T-helper 1 cell treated with Interleukin-12 subunit alpha and Interleukin-12 subunit beta and Interleukin-4 antibody, amounts not matched to agents 30 ng/mL and 1 ng/mL, for 36 hours (primary cell): Measurements from ENCODE around the gene SLC66A2. TPM values are rescaled to one million over a fixed set of nuclear protein-coding genes. Genes with fewer than 3 reads are reported as not detected.

ENCODE experiments used
- intact Hi-C: fragments of 100-400 bp; cut with micrococcal nuclease; formaldehyde crosslinking; loops from one replicate; pipeline ENCODE4 v1.15.1; 2024
- total RNA-seq: library from RNA; stranded (reverse); gene quantifications from 2 replicates; pipeline ENCODE4 v1.2.3, GENCODE V29; 2022

Gene SLC66A2
- total RNA-seq, 1 donor from 2014 or later, result 41.1 TPM

DNA sequence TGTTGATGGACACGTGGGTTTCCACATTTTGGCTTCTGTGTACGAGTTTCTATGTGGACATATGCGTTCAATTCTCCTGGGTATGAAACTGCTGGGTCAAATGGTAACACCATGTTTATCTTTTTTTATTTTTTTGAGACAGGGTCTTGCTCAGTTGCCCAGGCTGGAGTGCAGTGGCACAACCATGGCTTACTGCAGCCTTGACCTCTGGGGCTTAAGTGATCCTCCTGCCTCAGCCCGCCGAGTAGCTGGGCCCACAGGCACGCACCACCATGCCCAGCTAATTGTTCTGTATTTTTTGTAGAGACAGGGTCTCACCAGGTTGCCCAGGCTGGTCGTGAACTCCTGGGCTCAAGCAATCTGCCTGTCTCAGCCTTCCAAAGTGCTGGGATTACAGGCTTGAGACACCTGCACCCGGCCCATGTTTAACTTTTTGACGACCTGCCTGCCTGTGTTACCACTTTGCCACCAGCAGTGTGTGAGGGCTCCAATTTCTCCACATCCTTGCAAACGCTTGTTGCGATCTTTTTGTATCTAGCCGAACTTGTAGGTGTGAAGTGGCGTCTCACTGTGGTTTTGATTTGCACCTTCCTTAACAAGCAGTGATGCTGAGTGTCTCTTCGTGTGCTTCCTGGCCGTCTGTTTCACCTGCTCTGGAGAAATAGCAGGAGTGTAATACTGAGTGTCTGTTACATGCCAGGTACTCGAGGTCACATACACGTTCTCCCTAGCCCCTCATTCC is 19.9 kb upstream of the SLC66A2 start:
- intact Hi-C loops, result no loop called here

DNA sequence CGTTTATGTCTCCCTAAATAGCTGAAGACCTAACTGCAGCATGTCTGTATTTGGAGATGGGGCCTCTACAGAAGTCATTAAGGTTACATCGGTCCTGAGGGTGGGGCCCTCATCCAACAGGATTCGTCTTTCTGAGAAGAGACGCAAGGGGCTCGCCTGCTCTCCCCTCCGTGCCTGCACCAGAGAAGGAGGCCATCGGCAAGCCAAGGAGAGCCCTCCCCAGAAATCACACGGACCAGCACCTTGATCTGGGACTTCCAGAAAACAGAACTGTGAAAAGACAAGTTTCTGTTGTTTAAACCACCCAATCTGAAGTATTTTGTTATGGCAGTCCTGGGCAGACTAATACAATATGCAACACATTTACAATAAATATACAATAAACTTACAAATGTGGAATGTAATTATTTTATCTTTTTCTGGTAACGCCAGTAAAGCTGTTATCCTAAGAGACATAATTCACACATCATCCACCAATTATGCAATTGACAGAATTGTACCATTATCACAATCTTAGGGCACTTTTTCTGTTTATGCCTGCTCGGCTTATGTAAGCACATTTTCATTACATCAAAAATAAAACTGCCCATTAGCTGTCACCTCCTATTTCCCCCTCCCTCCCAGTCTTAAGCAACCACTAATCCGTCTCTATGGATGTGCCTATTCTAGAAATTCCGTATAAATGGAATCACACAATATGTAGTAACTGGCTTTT is 19.1 kb upstream of the SLC66A2 start:
- intact Hi-C loops, result no loop called here

DNA sequence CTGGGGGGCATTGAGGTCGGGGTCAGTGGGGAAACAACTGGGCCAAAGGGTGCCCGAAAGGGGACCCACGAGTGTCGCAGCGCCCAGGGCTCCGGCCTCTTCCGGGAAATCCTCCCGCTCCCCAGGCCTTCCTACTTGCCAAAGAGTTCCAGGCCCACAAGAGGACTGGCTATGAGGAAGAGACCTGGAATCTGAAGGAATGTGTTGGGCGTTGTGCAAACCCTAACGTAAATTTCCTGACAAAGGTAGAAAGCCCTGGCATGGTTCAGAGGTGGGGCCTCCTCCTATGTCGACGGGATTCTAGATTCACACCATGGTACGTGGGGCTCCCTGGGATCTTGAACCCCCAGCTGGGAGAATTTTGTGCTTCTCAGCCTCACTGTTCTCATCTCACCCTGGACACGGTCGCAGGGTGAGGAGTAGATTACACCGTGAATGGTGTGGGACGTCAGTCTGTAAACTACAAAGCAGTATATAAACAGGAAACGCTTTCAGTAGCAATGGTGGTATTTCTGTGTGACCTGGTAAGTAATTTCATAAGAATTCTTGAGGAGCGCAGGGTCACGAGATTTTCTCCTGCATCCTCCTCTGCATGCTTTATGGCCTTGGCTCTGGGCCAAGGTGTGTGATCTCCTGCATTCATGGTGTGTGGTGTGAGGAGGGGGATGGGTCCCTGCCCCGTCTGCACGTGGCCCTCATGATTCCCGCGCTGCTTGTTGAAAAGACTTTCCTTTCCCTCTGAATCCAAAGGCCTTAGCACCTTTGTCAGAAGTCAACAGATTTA is 13.9 kb upstream of the SLC66A2 start:
- intact Hi-C loops, result loop anchor here (1.0 kb wide), 1 partner anchor 23 kb away; the partner anchor contains the start of gene TXNL4A

DNA sequence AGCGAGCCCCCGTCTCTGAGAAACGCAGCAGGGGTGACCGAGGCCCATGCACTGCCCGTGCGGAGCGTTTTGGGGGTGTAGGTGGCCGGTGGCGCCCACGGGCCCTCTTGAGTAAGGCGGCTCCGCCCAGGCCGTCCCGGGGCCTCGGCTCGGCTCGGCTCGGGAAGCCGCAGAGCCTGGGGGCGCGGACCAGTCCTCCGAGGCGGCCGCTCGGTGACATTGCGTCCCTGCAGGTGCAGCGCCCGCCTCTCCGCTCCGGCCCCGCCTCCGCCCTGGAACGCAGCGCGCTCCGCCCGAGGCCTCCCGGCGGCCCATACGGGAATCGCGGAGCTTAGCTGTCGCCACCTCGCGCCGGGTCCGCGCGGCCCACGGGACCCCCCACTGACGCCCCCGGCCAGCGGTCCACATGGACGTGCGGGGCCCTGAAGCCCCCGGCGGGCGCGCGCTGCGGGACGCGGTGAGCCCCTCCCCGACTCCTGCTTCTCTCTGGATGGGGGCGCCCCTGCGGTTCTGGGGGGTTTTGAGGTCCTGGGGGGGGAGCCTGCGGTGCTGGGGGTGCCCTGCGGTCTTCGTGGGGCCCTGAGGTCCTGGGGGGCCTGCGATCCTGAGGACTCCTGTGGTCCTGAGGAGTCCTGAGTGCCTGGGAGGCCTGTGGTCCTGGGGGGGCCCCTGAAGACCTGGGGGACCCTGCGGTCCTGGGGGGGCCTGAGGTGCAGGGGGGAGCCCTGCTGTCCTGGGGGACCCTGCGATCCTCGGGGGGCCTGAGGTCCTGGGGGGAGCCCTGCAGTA is 13.1 kb upstream of the SLC66A2 start, which contains the start of gene HSBP1L1:
TSS of gene HSBP1L1 (plus strand) at position 314 of the 789 bp plus-strand sequence. CDS start at position 407, 93 bp downstream.
- intact Hi-C loops, result loop anchor here (1.0 kb wide), 4 partner anchors 13 to 285 kb away; partner anchors contain the start of genes CTDP1, RBFA, SLC66A2 and TXNL4A

DNA sequence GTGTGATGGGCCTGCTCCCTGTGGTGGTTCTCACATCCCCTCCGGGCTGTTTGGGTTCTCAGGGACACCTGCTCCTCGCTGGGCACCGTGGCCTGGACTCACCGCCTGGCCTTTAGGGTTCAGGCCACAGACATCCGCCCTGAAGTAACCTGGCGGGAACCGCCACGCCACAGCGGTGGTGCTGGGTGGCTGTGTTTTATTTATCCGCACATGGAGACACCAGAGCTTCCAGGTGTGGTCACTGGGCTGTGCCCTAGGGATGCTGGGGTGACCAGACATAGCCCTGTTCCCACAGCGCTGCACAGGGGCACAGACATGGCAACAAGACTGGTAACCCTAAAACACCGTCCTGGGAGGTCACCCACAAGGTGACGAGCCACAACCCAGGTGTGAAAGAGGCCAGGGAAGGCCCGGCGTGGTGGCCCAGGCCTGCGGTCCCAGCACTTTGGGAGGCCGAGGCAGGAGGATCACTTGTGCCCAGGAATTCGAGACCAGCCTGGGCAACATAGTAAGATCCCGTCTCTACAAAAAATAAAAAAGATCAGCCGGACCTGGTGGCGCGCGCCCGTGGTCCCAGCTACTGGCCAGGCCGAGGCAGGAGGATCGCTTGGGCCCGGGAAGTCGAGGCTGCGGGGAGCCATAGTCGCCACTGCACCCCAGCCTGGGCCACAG is 12.3 kb upstream of the SLC66A2 start:
- intact Hi-C loops, result loop anchor here (1.0 kb wide), 3 partner anchors 12 to 284 kb away; partner anchors contain the start of genes CTDP1, RBFA and SLC66A2

DNA sequence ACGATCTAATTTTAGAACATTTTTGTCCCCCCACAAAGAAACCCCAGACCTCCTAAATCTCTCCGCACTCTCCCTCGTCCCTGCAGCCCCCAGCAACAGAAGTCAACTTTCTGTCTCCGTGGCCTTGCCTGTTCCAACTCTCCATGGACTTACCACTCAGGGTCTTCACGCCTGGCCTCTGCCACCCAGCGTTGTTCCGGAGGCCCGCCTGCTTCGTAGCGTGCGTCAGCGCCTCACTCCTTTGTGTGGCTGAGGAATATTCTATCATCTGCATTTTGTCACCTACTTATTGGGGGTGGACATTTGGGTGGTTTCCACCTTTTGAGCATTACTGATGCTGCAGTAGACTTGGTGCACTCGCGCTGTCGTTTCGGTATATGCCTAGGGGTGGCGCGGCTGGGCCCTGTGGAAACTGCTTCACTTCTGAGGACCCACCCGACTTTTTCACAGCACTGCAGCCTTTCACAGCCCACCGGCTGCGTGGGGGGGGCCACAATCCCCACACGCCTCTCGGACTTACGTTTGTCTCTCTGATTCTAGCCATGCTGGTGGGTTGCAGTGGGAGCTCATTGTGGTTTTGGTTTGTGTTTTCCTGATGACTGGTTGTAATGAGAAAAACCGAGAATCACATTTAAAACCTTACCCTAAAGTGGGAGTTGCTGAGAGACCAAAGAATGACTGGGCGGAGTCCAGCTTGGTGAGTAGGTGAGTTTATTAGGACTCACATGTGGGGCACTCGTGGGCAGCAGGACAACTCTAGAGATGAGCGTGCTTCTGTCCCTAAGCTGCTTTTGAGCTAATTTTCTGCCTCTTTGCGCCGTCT is 11.6 kb upstream of the SLC66A2 start:
- intact Hi-C loops, result no loop called here

DNA sequence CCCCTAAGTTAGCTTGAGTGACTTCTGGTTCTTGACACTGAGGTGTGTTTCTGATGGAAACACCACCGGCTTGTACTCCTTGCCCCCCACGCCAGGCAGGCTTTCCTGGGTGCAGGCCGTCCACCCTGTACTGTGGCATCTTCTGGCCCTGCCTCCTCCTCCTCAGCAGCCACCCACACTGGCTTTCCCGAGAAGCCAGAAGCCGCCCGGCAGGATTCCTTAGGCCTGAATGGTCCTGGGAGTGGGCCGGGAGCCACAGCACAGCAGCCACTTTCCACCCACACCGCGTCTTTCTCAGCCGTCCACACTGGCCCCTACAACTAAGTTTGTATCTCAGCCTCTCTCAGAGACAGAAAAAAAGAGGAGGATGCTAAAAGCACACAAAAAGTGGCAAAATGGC is 10.9 kb upstream of the SLC66A2 start:
- intact Hi-C loops, result no loop called here

DNA sequence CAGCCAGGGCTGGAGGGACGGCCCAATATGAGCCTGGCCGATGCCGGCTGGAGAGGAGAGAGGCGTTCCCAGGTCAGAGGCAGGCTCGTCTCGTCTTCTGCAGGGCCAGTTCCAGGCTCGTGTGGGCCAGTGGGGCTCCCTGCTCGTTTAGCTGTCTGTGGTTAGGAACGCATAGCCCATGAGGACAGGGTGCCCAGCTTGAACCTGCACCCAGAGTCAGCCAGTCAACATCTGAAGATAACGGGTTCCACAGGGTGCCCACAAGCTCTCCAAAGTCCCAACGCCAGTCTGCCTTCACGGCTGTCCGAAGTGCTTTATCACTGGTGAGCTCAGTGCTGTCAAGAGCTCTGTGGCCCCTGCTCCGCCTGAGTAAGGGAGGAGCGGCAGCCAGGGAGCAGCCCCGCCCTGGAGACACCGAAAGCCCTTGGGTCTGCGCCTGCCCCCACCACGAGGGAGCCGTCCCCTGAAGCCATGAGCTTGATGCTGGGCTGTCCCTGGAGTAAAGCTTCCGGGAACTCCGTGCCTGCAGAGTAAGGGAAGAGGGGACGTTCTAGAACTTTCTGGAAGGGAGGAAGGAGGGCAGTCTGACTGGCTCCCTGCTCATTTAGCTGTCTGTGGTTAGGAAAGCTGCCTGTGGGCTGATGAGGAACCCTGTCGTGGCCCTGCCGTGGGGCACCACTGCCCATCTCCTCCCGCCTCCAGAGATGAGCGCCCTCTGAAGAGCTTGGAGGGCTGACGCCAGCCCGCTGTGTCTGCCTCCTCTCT is 10.3 kb upstream of the SLC66A2 start:
- intact Hi-C loops, result no loop called here

DNA sequence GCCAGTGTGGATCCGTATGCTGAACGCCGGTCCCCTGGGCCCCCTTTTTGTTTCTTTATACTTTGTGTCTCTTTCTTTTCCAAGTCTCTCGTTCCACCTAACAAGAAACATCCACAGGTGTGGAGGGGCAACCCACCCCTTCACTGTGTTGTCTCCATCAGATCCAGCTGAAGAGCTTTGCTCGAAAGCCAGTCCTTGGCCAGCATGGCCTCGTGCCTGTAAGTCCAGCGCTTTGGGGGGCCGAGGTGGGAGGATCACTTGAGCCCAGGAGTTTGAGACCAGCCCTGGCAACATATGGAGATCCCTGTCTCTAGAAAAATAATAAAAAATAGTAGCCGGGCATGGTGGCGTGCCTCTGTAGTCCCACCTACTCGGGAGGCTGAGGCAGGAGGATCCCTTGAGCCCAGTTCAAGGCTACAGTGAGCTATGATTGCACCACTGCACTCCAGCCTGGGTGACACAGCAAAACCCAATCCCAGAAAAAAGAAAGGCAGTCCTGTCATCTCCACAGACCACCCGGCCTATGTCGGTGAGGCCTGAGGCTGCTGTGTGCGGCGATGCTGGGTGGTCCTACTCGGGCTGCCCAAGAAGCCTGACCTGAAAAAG is 9.6 kb upstream of the SLC66A2 start:
- intact Hi-C loops, result loop anchor here (1.0 kb wide), 1 partner anchor 10 kb away; the partner anchor contains the start of gene SLC66A2

DNA sequence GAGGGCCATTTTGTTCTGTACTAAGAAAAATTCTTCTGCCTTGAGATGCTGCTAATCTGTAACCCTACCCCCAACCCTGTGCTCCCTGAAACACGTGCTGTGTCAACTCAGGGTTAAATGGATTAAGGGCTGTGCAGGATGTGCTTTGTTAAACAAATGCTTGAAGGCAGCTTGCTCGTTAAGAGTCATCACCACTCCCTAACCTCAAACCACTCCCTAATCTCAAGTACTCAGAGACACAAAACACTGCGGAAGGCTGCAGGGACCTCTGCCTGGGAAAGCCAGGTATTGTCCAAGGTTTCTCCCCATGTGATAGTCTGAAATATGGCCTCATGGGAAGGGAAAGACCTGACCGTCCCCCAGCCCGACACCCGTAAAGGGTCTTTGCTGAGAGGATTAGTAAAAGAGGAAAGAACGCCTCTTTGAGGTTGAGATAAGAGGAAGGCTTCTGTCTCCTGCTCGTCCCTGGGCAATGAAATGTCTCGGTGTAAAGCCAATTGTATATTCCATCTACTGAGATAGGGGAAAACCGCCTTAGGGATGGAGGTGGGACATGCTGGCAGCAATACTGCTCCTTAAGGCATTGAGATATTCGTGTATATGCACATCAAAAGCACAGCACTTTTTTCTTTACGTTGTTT is 8.8 kb upstream of the SLC66A2 start:
- intact Hi-C loops, result loop anchor here (1.0 kb wide), 1 partner anchor 9 kb away; the partner anchor contains the start of gene SLC66A2

DNA sequence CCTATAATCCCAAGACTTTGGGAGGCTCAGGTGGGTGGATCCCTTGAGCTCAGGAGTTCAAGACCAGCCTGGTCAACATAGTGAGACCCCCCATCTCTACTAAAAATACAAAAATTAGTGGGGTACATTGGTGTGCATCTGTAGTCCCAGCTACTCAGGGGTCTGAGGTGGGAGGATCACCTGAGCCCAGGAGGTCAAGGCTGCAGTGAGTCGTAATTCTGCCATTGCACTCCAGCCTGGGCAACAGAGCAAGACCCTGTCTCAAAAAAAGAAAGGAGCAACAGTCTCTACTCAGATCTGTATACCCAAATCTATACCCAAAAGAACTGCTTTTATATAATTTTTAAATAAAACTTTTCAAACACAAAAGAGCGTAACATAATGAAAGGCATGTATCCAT is 7.5 kb upstream of the SLC66A2 start:
- intact Hi-C loops, result no loop called here

DNA sequence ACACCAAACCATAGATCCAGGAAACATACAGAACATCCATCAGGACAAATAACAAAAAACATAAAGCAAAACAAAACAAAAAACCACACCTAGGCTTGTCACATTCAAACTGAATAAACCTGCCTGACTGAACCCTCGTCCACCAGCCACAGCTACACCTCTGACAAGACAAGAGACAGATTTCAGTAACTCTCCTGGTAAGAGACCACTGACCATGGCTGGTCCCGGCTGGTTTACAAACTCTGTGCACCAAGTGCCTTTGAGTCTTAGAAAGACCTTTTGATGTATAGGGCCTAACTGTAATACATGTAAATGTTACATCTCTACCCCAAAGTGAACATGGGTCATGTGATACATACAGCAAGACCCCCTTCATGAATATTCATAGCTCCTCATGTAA is 4.8 kb upstream of the SLC66A2 start:
- intact Hi-C loops, result no loop called here

DNA sequence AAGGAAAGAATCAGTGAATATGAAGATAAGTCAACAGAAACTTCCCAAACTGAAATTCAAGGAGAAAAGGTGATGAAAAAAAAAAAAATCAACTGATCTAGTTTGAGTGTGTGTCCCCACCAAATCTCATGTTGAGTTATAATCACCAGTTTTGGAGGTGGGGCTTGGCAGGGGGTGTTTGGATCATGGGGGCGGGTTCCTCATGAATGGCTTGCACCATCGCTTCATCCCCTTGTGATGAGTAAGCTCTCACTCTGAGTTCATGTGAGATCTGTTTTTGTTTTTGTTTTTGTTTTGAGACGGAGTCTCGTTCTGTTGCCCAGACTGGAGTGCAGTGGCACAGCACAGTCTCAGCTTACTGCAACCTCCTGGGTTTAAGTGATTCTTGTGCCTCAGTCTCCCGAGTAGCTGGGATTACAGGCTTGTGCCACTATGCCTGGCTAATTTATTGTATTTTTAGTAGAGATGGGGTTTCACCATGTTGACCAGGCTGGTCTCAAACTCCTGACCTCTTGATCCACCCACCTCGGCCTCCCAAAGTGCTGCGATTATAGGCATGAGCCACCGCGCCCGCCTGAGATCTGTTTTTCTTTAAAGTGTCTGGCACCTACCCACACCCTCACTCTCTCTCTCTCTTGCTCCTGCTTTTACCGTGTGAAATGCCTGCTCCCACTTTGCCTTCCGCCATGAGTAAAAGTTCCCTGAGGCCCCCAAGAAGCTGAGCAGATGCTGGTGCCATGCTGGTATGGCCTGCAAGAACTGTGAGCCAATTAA is 4.0 kb upstream of the SLC66A2 start:
- intact Hi-C loops, result no loop called here

DNA sequence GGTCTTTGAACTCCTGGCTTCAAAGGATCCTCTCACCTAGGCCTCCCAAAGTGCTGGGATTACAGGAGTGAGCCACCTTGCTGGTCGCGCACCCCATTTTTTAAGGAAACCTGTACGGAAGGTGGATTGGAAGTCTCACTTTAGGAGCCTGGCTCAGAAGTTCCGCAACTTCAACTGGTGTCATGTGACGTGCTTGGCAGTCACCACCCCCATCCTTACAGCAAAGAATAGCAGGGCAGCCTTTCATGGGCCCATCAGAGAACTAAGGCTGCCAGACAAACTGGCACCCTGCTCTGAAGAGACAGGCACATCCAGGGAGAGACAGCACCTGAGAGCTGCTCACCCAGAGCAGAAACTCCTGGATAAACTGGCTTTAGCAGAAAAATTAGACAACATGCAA is 3.3 kb upstream of the SLC66A2 start:
- intact Hi-C loops, result loop anchor here (5.0 kb wide), 1 partner anchor 562 kb away; no protein-coding TSS in a partner anchor

DNA sequence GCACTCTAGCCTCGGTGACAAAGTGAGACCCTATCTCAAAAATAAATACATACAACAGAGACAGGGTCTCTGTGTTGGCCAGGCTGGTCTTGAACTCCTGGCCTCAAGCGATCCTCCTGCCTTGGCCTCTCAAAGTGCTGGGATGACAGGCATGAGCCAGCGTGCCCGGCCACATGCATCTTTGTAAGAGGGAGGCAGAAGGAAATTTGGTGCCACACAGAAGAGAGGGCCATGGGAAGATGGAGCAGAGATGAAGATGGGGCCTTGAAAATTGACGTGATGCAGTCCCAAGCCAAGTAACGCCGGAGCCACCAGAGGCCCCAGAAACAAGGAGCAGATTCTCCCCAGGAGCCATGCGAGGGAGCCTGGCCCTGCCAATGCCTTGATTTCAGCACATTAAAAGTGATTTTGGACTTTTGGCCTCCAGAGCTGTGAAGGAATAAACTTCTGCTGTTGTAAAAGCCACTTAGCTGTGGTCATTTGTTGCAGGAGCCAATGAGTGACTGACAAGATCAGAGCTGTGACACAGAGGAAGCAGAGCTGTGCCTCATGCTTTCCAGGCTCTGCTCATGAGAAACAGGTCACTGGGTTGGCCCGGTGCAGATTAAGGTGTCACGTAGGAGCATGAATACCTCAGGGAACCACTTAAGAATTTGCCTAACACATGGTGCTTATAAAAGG is 2.7 kb upstream of the SLC66A2 start:
- intact Hi-C loops, result loop anchor here (5.0 kb wide), 1 partner anchor 562 kb away; no protein-coding TSS in a partner anchor

DNA sequence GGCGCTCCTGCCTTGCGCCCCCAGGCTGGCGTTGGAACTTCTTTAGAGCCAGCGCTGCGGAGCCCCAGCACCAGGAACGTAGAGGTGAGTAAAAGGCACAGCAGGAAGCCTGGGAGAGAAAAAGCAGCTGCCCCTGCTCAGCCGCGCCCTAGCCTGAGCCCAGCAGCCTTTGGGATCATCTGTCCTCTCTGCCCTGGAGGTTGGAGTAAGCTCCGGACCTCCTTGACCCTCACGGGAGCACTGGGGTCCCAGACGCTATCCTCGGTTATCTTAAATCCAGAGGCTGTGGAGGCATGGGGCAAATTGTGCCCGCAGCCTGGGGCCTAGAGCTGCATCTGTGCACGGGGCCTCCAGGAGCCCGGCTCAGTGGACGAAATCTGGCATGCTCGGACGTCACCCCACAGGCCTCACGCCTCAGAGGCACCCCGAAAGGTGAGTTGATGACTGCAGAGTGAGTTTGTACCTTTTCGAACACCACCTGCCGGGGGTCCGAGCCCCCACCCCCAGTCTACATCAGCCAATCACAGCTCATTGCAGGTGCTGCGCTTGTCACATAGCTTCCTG is 1.6 kb upstream of the SLC66A2 start:
- intact Hi-C loops, result loop anchor here (5.0 kb wide), 1 partner anchor 561 kb away; no protein-coding TSS in a partner anchor
